ENCODE measurements around the gene FAM98C. TPM values are rescaled to one million over a fixed set of nuclear protein-coding genes. Genes with fewer than 3 reads are reported as not detected.

Gene FAM98C
- total RNA-seq, 1 experiment from 2014 or later: 10.2 TPM

GRCh38 chr19:38375748-38376147 is 27.1 kb upstream of the FAM98C start:
- H3K27me3 Mint-ChIP-seq (ENCODE audit: low read depth): peaks cover 15% of the 10 kb centered on the region
- ATAC-seq (no peak), DNase-seq (ENCODE audit: low spot score) (no peak)
- ChIA-PET CTCF (interaction anchor here (0.6 to 4.8 kb wide), 4 partner anchors 10 to 114 kb away, joined by 3 to 94 read pairs (median 6); partner anchors contain the start of genes FAM98C, GGN and SPRED3), POLR2A (interaction anchor here (0.6 to 1.8 kb wide), 3 partner anchors 12 to 27 kb away, joined by 4 to 6 read pairs (median 4); partner anchors contain the start of genes FAM98C and GGN)
- peaks cover 14% of the 10 kb centered on the region for H3K36me3 Mint-ChIP-seq
- H3K27ac Mint-ChIP-seq: no peak overlapping the region
- no peak for TF ChIP-seq SP1 (CRISPR knock-in tag; conservative IDR thresholded peaks at IDR 0.05)
- TF ChIP-seq, protein P1, sequence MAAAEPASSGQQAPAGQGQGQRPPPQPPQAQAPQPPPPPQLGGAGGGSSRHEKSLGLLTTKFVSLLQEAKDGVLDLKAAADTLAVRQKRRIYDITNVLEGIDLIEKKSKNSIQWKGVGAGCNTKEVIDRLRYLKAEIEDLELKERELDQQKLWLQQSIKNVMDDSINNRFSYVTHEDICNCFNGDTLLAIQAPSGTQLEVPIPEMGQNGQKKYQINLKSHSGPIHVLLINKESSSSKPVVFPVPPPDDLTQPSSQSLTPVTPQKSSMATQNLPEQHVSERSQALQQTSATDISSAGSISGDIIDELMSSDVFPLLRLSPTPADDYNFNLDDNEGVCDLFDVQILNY (CRISPR knock-in tag; IDR thresholded peaks at IDR 0.05): no peak
- TF ChIP-seq, protein P2, sequence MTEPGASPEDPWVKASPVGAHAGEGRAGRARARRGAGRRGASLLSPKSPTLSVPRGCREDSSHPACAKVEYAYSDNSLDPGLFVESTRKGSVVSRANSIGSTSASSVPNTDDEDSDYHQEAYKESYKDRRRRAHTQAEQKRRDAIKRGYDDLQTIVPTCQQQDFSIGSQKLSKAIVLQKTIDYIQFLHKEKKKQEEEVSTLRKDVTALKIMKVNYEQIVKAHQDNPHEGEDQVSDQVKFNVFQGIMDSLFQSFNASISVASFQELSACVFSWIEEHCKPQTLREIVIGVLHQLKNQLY (CRISPR knock-in tag; IDR thresholded peaks at IDR 0.05): no peak
- no peak for TF ChIP-seq CREB1 (CRISPR knock-in tag; IDR thresholded peaks at IDR 0.05)
- TF ChIP-seq NR1H2 (CRISPR knock-in tag; IDR thresholded peaks at IDR 0.05): no peak
- no peak for TF ChIP-seq ZNF423 (CRISPR knock-in tag; IDR thresholded peaks at IDR 0.05)
- TF ChIP-seq, protein P3, sequence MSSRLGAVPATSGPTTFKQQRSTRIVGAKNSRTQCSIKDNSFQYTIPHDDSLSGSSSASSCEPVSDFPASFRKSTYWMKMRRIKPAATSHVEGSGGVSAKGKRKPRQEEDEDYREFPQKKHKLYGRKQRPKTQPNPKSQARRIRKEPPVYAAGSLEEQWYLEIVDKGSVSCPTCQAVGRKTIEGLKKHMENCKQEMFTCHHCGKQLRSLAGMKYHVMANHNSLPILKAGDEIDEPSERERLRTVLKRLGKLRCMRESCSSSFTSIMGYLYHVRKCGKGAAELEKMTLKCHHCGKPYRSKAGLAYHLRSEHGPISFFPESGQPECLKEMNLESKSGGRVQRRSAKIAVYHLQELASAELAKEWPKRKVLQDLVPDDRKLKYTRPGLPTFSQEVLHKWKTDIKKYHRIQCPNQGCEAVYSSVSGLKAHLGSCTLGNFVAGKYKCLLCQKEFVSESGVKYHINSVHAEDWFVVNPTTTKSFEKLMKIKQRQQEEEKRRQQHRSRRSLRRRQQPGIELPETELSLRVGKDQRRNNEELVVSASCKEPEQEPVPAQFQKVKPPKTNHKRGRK (CRISPR knock-in tag; IDR thresholded peaks at IDR 0.05; ENCODE audit: borderline replicate concordance): no peak
- no peaks in the 10 kb centered on the region for H3K9me3 Mint-ChIP-seq
- H3K4me3 Mint-ChIP-seq: peak overlapping the region; percentile 100
- H3K4me1 Mint-ChIP-seq: peaks cover 14% of the 10 kb centered on the region

GRCh38 chr19:38376576-38376975 is 26.3 kb upstream of the FAM98C start:
- ChIA-PET POLR2A (no interaction called here), CTCF (interaction anchor here (1.1 to 4.8 kb wide), 3 partner anchors 10 to 42 kb away, joined by 3 to 94 read pairs (median 6); partner anchors contain the start of genes FAM98C, GGN and SPRED3)
- peaks cover 14% of the 10 kb centered on the region for H3K4me1 Mint-ChIP-seq
- ATAC-seq (no peak), DNase-seq (ENCODE audit: low spot score) (no peak)
- H3K4me3 Mint-ChIP-seq: peak overlapping the region; percentile 100
- peaks cover 9% of the 10 kb centered on the region for H3K27me3 Mint-ChIP-seq (ENCODE audit: low read depth)
- H3K9me3 Mint-ChIP-seq: no peaks in the 10 kb centered on the region
- TF ChIP-seq MYBL2 (CRISPR knock-in tag; IDR thresholded peaks at IDR 0.05) (no peak), ZNF138 (CRISPR knock-in tag; conservative IDR thresholded peaks at IDR 0.05) (no peak), CREM (CRISPR knock-in tag; IDR thresholded peaks at IDR 0.05) (no peak), HMGA2 (CRISPR knock-in tag; IDR thresholded peaks at IDR 0.05) (no peak), FOXK1 (CRISPR knock-in tag; IDR thresholded peaks at IDR 0.05) (no peak), ERG (CRISPR knock-in tag; IDR thresholded peaks at IDR 0.05) (no peak), ZNF121 (CRISPR knock-in tag; IDR thresholded peaks at IDR 0.05) (no peak), ARID4B (CRISPR knock-in tag; IDR thresholded peaks at IDR 0.05; ENCODE audit: borderline replicate concordance) (no peak), ZNF671 (CRISPR knock-in tag; IDR thresholded peaks at IDR 0.05) (no peak), KAT7 (CRISPR knock-in tag; IDR thresholded peaks at IDR 0.05; ENCODE audit: borderline replicate concordance) (no peak)
- peaks cover 22% of the 10 kb centered on the region for H3K36me3 Mint-ChIP-seq
- 0 out of 2 replicates have a peak overlapping the region, but pooled peaks have one; percentile 29 for H3K27ac Mint-ChIP-seq

All from WTC11 (cell line).